GM12878 (cell line): Measurements from ENCODE around the gene FAT1. TPM values are rescaled to one million over a fixed set of nuclear protein-coding genes. Genes with fewer than 3 reads are reported as not detected.

Experiments
- ATAC-seq: fragments of 200-7000 bp; cut with Tn5 transposase; 3 replicates; pipeline ENCODE4 v1.9.1; 2020; ENCODE audit warnings: mild to moderate bottlenecking, moderate library complexity
- BruUV-seq: library from RNA; stranded (reverse); fragments of 400-500 nt; replicated peaks from 2 replicates; lab custom pipeline; 2021; lab: Mats Ljungman, UMichigan
- CTCF ChIA-PET: fragments of 300-600 bp; sonication (Branson Sonifier 250); formaldehyde crosslinking; extraction: SDS; loops from one replicate; lab custom pipeline; 2021; ENCODE audit warnings: inconsistent platforms; lab: Yijun Ruan, JAX
- POLR2A ChIA-PET: fragments of 350-600 bp; formaldehyde crosslinking; extraction: SDS; loops from one replicate; lab custom pipeline; 2021; ENCODE audit warnings: inconsistent platforms; lab: Charles Lee
- RAD21 ChIA-PET: fragments of 300-600 bp; sonication (Branson Sonifier 250); formaldehyde crosslinking; loops from one replicate; lab custom pipeline; 2023; ENCODE audit warnings: antibody characterized with exemption; ENCODE audit not compliant: unreplicated experiment; lab: Charles Lee
- SMC1A ChIA-PET: fragments of 300-600 bp; sonication (Branson Sonifier 250); formaldehyde crosslinking; loops from one replicate; lab custom pipeline; 2023; ENCODE audit not compliant: unreplicated experiment, uncharacterized antibody; lab: Charles Lee
- DNase-seq: peaks from one replicate; pipeline ENCODE4 v3.0.0-alpha.2; 2011; ENCODE audit warnings: low read depth, low spot score
- FAIRE-seq: peaks from 3 replicates; lab custom pipeline; 2011; peaks lifted over from hg19 to GRCh38; lab: Jason Lieb, UNC
- H2AFZ ChIP-seq: 2 replicates; pipeline ENCODE4 v1.6.0; 2011; ENCODE audit warnings: low read depth, low read length, control low read depth; ENCODE audit not compliant: control insufficient read depth
- H3K27ac ChIP-seq: 2 replicates; pipeline ENCODE4 v1.5.1; 2011; ENCODE audit warnings: control low read depth; ENCODE audit not compliant: control insufficient read depth, insufficient read depth
- H3K27me3 ChIP-seq, 2 experiments: replicated peaks in 1 of 2; 2 replicates each; pipeline versions ENCODE4 v1.6.0 to v1.6.1; 2011; ENCODE audit warnings: low read length in 1 of 2; ENCODE audit not compliant: control insufficient read depth in 2 of 2, insufficient read depth in 2 of 2
- H3K36me3 ChIP-seq, 2 experiments: 2 replicates each; pipeline ENCODE4 v1.5.1; 2011; ENCODE audit warnings: low read length in 1 of 2; ENCODE audit not compliant: control insufficient read depth in 2 of 2, insufficient read depth in 2 of 2
- H3K4me1 ChIP-seq: 2 replicates; pipeline ENCODE4 v1.6.1; 2011; ENCODE audit warnings: mild to moderate bottlenecking, low read length, moderate library complexity, mixed read lengths; ENCODE audit not compliant: control insufficient read depth, insufficient read depth
- H3K4me2 ChIP-seq: 2 replicates; pipeline ENCODE4 v1.6.0; 2011; ENCODE audit warnings: control low read depth; ENCODE audit not compliant: control insufficient read depth, insufficient read depth
- H3K4me3 ChIP-seq: fragments of 200-600 bp; sonication (generic); 2 replicates; pipeline ENCODE4 v1.5.1; 2016
- H3K79me2 ChIP-seq: 2 replicates; pipeline ENCODE4 v1.6.0; 2011; ENCODE audit warnings: low read length; ENCODE audit not compliant: control insufficient read depth, insufficient read depth
- H3K9ac ChIP-seq: 2 replicates; pipeline ENCODE4 v1.8.0; 2011; ENCODE audit warnings: low read length, control low read depth, mixed read lengths; ENCODE audit not compliant: control insufficient read depth, insufficient read depth
- H3K9me3 ChIP-seq: replicated peaks from 3 replicates; pipeline ENCODE4 v1.5.1; 2011; ENCODE audit warnings: mild to moderate bottlenecking, low read length; ENCODE audit not compliant: control insufficient read depth, insufficient read depth
- H4K20me1 ChIP-seq: 2 replicates; pipeline ENCODE4 v1.6.0; 2011; ENCODE audit not compliant: control insufficient read depth, insufficient read depth
- CREM ChIP-seq: IDR thresholded peaks from 2 replicates; pipeline ENCODE4 v1.6.1; 2014; ENCODE audit warnings: antibody characterized with exemption, low read depth
- EZH2 ChIP-seq: IDR thresholded peaks from 2 replicates; pipeline ENCODE4 v1.6.1; 2012; ENCODE audit warnings: low read depth, mild to moderate bottlenecking, control low read depth, inconsistent platforms, low read length, borderline replicate concordance; ENCODE audit not compliant: control insufficient read depth
- NBN ChIP-seq: fragments of 450-650 bp; IDR thresholded peaks from 2 replicates; pipeline ENCODE4 v1.6.1; 2016
- PBX3 ChIP-seq: IDR thresholded peaks from 2 replicates; pipeline ENCODE4 v1.6.1; 2011; ENCODE audit warnings: mild to moderate bottlenecking, low read depth, low read length, moderate library complexity; ENCODE audit not compliant: insufficient replicate concordance
- POLR2AphosphoS2 ChIP-seq: IDR thresholded peaks from 2 replicates; pipeline ENCODE4 v1.6.1; 2011; ENCODE audit warnings: low read depth, mild to moderate bottlenecking, low read length, improper control_type of control experiment, moderate library complexity
- RB1 ChIP-seq: fragments of 450-650 bp; formaldehyde crosslinking; IDR thresholded peaks from 2 replicates; pipeline ENCODE4 v1.6.1; 2017; ENCODE audit warnings: mild to moderate bottlenecking, borderline replicate concordance
- SUPT20H ChIP-seq: IDR thresholded peaks from 2 replicates; pipeline ENCODE4 v1.6.1; 2011; ENCODE audit warnings: low read depth, mild to moderate bottlenecking, low read length, moderate library complexity, borderline replicate concordance; ENCODE audit not compliant: control insufficient read depth
- ZNF384 ChIP-seq: IDR thresholded peaks from 2 replicates; pipeline ENCODE4 v1.6.1; 2012; ENCODE audit warnings: low read depth, mild to moderate bottlenecking, low read length, improper control_type of control experiment, borderline replicate concordance
- WGBS: methylation state at CpG from one replicate; pipeline ENCODE4 v1.1.6; 2016; ENCODE audit warnings: low lambda C conversion rate; ENCODE audit not compliant: insufficient replicate concordance, insufficient coverage; ENCODE audit errors: missing lambda C conversion rate; 5-methylcytosine and 5-hydroxymethylcytosine counted together
- in situ Hi-C: fragments of 300-500 bp; cut with MboI; formaldehyde crosslinking; loops from 9 replicates; pipeline ENCODE4 v1.14.3; 2018; ENCODE audit warnings: mixed read lengths
- intact Hi-C: fragments of 100-400 bp; cut with micrococcal nuclease; formaldehyde crosslinking; loops from one replicate; pipeline ENCODE4 v1.14.2; 2022; ENCODE audit not compliant: unreplicated experiment
- polyA plus RNA-seq, 11 experiments: library from polyadenylated mRNA; depleted of rRNA in 4 of 11; unstranded in 6 of 11; stranded (reverse) in 5 of 11; fragments of >200 nt; fragmentation: Nextera tagmentation in 4 of 11; fragmentation: Illumina TruSeq in 1 of 11; extraction: Ambion mirVana in 4 of 11; extraction: Trizol in 1 of 11; gene quantifications; 1 replicate in 1 of 11; 2 replicates in 10 of 11; pipeline versions ENCODE4 v1.2.1 to v1.2.3, GENCODE V29; 2011 to 2016; ENCODE audit warnings: inconsistent platforms in 2 of 11, missing spikeins in 2 of 11, low read depth in 1 of 11
- total RNA-seq, 4 experiments: library from RNA; depleted of rRNA in 3 of 4; stranded (reverse); fragments of >200 nt in 3 of 4; fragmentation: Illumina TruSeq in 1 of 4; extraction: Trizol in 1 of 4; gene quantifications; 2 replicates each; pipeline versions ENCODE4 v1.2.1 to v1.2.3, GENCODE V29; 2013 to 2021

The FAT1 gene
- total and polyA plus RNA-seq, 10 of the 15 experiments (the other 5 are each of a cell fraction or from before 2014, with no cell fraction given), result 0.04 to 11.8 (median 0.11) TPM; not detected in 1

DNA sequence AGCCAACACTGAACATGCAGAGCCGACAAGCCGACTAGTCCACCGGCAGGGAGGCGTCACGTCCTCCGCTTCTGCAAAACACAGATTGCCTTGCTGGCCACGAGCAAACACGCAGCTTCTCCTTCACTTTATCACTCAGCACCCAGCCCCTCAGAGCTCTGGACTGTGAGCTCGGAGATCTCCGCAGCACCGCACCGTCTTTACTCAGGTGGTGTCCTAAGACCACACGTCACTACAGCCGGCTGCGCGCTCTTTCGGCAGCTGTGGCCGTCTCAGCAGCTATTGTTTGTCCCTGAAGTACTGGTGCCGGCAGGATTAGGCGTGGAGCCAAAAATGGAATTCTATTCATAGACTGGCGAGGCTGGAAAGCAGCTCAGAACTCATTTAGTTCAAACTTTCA, 72.0 kb downstream of the FAT1 start (continued):
- TF ChIP-seq SUPT20H, result no peak

GRCh38 chr4:186651181-186651603, 72.5 kb downstream of the FAT1 start:
- DNase-seq (no peak), FAIRE-seq (no peak), ATAC-seq (no peak)
- H3K9ac ChIP-seq, result no peak overlapping the region
- H2AFZ ChIP-seq, result no peak overlapping the region
- no peaks in the 10 kb centered on the region for H3K36me3 ChIP-seq
- no peak overlapping the region for H3K4me2 ChIP-seq
- TF ChIP-seq EZH2, result no peak
- no peak for TF ChIP-seq PBX3
- no peak for TF ChIP-seq RB1
- TF ChIP-seq ZNF384, result no peak
- TF ChIP-seq POLR2AphosphoS2, result no peak
- no peak for TF ChIP-seq NBN
- no peak for TF ChIP-seq CREM
- SMC1A ChIA-PET, result no interaction called here
- no peaks in the 10 kb centered on the region for H3K27me3 ChIP-seq
- CTCF ChIA-PET, result interaction anchor here (1.1 kb wide), 1 partner anchor 11 kb away, joined by 3 read pairs; no protein-coding TSS in a partner anchor
- POLR2A ChIA-PET, result no interaction called here
- no peaks in the 10 kb centered on the region for H3K79me2 ChIP-seq
- no peak overlapping the region for H3K4me3 ChIP-seq
- no peak overlapping the region for H3K27ac ChIP-seq
- in situ Hi-C loops (no loop called here), intact Hi-C loops (no loop called here)
- 38% methylated on average over 5 of the region's 5 CpGs for WGBS
- H4K20me1 ChIP-seq, result no peaks in the 10 kb centered on the region
- RAD21 ChIA-PET, result no interaction called here
- no TSS peak for BruUV-seq
- no peaks in the 10 kb centered on the region; the same call in 2 of the 3 replicates for H3K9me3 ChIP-seq
- H3K4me1 ChIP-seq, result no peaks in the 10 kb centered on the region
